GM21360 (cell line): ENCODE data around the gene CNKSR3.

Source experiments
- ATAC-seq: cut with Tn5 transposase; IDR thresholded peaks from one replicate; pipeline ENCODE4 v1.9.1; 2021; ENCODE audit warnings: mild to moderate bottlenecking, moderate library complexity; ENCODE audit not compliant: unreplicated experiment

CNKSR3 gene

GRCh38 chr6:154481521-154482013, 28.9 kb downstream of the CNKSR3 start:
- no peak for ATAC-seq

- ATAC-seq: no peak
Measured at GRCh38 chr6:154479771-154480639, 30.5 kb downstream of the CNKSR3 start.

DNA sequence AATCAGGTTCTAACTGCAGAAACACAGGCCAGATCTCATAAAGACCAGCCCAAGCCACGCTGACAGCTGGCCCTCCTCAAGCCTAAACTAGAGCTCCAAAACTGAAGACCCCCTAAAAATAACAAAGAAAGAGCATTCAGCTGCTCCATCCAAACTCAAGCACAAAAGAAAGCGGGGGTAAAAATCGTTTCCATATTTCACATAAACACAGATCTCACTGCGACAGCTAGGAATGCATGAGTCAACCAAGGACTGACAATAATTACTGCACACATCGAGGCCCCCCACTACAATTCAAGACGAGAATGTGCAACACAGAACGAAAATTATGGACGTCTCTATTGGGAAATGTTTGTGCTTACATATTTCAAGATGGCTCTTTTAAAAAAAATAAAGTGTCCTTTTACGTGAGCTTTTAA, 31.1 kb downstream of the CNKSR3 start:
- no peak for ATAC-seq

- no peak for ATAC-seq
Measured at GRCh38 chr6:154478701-154479060, 31.8 kb downstream of the CNKSR3 start.

DNA sequence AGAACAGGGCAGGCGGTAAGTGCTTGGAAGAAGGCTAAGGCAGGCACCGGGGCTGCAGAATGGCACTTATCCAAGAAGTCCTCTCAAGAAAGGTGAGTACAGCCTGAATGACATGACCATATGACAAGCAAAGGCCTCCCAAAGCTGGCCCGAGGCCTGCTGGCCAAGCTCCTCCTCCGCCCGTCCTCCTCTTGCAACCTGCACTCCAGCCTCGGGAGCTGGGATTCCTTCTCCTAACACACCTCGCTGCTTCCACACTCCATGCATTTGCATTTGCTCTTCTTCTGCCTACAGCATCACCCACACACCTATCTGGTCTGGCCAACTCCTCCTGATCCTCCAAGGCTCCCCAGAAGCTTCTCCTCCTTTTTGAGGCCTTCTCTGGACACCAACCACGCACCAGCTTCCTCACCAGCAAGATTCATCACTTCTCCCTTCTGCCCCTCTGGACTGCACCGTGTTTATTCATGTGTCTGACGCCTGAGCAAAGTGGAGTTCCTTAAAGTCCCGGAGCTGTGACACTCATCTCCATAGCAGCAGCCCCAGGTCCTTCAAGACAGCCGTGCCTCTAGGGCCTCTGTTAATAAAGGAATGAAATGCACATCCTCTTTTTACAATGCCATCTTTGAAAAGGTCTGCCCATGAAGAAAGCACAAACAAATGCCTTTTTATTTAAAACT, 32.3 kb downstream of the CNKSR3 start:
- no peak for ATAC-seq

DNA sequence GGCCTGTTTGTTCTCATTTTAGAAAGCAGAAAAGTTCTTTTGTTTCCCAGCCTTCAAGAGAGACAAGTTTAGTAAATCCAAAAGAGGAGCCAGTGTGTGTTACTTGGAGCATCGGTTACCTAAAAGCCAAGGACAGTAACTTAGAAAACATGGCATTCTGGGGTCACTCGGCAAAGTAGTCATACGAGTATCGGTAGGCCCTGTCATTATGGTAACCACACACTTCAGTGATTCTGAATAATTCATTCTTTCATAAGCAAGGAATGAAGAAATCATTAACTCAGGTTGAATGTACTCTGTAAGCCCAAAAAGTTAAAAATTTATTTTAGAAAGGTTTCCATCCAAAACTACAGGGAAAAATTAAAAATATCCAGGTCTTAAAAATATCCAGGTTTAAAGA, 34.0 kb downstream of the CNKSR3 start:
- ATAC-seq: no peak

- no peak for ATAC-seq
Measured at GRCh38 chr6:154474648-154475428, 35.6 kb downstream of the CNKSR3 start.

GRCh38 chr6:154473324-154473723, 37.2 kb downstream of the CNKSR3 start:
- no peak for ATAC-seq

DNA sequence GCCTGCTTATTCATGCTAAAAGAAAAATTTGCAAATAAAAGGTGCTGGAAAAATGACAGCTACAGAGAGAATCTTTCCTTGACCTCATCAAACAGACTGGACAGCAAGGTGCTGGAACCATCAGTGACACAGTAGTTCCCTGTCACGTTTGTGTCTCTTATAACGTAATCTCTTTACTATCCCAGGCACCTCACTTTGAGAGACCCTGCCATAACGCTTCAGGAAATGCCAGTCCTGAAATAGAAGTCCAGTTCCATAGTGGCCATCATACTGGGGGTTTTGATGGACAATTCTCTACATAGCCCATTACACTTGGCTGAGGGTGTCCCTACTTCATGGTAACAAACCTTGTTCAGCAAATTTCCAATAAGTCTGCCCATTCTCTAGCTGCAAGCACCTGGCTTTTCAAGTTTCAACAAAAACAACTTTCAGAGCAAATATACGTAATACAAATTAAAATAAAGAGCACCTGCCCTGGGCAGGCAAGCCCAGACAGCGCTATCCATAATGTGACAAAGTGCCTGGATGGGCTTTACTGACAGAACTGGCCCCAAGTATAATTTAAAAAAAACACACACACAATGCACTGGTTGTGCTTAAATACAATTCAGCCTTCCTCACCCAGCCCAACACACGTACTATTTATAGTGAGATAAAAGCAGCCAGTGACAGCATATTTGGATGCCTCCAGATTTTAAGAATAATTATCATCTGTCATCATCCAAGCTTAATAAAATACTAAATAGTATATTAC, 38.7 kb downstream of the CNKSR3 start:
- ATAC-seq: no peak

DNA sequence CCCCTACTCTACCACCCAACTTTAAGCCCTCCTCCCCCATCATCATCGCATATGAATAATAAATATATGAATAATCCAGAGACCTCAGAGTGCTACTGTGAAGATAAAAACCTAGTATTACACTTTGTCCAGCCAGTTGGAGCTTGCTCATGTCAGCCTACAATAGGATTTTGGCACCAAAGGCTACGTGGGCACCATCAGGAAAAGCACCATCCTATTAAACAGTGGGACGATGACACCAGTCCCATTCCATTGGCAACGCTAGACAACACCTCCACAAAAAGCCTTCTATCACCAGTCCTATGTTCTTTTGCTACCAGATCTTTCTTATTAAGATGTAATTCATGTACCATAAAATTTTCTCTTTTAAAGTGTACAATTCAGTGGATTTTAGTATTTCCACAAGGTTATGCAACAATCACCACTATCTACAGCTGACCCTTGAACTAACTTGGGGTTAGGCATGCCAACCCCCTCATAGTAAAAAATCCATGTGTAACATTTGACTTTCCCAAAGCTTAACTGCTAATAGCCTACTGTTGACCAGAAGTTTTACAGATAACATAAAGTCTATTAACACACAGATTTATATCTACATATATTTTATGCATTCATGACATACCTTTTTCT, 41.1 kb downstream of the CNKSR3 start:
- no peak for ATAC-seq

DNA sequence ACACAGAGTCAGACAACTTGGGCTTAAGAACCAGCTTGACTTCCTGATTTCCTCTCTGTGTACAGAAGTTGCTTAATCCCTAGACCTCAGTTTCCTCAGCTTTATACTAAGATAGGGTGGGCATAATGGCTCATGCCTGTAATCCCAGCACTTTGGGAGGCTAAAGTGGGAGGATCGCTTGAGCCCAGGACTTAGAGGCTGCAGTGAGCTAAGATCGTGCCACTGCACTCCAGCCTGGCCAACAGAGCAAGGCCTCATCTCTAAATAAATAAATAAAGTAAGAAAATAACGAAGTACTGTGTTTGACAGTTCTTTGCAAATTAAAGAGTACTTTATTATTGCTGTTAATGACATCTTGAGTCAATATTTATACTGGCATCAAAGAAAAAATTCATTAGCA, 41.7 kb downstream of the CNKSR3 start:
- no peak for ATAC-seq

DNA sequence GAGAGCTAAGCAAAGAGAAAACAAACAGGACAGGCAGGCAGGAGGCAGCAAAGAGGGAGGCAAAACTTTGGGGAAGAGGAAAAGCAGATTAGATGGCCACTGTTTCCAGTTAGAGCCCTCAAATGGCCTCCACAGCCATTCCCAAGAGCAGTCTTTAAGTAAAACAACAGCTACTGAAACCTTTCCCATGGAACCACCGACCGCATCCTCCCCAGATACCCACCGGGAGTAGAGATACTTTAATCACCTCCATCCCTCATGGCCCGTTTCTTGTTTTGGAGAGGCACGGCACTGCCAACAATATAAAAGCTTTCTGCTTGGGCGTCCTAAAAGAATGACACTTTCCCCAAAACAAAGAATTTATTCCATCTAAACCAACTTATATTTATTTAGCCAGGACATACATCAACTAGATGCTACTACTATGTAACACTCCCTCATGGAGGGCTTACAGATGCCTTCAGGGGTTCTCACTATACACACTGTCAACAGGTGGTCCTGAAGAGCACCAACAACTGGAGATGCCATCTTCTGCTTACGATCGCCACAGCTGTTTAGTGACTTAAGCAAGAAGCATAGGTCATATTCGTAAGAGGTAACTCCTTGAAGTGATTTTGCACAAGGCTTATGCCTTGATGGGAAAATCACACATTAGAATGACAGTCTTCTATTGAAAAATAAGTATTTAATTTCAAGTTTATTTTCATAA, 43.4 kb downstream of the CNKSR3 start:
- ATAC-seq: no peak

DNA sequence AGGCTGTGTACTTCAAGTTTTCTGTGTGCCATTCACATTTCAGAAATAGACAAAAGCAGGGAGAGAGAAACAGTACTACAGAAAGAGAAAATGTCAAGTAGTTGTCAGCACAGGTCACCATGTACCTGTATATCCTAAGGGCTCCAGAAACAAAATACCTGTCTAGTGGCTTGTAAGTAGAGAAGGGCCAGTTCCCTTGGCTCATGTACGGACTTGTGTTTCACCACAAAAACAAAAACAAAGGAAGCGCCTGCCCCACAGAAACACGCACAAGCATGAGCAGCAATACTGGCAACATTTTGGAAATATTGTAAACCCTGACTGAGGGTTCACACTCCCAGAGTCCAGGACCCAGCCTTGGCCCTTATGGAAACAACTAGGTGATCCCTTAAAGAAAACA, 44.3 kb downstream of the CNKSR3 start:
- ATAC-seq: no peak

- no peak for ATAC-seq
Measured at GRCh38 chr6:154463573-154464419, 46.7 kb downstream of the CNKSR3 start.

DNA sequence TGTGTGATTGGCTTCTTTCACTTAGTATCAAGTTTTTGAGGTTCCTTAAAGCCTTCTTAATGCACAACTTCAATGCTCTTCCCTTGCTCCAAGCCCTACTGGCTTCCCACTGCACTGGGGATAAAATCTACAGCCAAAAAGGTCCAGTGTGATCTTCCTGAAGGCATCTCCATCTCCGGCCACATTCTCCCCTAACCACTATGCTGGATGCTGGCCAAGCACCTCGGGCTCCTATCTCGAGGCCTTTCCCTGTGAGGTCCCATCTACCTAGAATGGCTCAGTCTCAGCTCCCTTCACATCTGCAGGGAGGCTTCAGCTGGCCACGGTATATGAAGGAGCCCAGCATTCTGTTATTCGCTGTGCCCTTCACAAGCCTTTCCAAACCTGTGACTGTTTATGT, 48.1 kb downstream of the CNKSR3 start:
- ATAC-seq: no peak

DNA sequence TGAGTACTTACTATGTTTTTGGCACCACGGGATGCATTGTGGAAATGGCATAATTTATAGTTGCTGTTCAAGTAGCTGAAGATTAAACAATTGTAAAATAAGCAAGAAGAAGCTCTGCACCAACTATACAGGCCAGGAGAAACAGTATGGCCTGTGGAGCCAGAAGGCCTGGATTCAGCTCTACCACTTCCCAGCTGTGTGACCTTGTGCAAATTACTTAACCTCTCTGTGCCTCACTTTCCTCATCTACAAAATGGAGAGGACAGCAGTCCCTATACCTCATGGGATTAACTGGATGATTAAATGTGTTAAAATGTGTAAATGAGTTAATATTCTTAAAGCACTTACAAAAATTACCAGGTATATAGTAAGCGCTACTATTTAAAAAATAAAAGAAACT, 49.1 kb downstream of the CNKSR3 start:
- ATAC-seq: no peak

DNA sequence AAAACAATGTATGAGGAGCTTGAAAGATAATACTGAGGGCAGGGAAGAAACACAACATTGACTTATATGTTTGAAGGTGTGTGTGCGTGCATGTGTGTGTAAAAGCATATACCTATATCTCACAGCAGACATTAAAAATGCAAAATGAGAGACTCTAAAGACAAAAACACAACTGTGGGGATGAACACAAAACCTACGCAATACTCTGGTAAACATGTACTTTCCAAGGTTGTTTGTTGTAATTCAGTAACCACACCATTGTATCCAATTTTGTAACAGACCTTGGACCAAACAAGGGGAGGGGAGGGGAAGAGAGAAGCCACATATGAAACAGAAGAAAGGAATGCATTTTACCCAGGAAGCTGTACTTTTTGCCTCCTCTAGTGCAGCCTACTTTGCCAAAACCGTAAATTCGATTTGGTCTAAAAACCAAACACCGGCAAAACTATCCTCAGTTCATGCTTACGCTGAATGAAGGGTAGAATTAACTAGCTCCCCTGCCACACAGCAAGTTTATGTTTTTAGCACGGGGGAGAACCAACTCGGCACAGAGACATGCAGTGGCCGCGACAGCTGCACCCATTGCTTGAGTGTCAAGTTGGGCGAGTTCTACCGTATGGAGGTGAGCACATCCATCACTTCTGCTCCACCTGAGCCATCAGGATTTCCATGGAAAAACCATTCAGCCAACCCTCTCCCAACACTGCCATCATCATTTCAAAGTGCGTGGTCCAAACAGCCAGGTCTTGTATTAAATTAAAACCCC, 50.0 kb downstream of the CNKSR3 start:
- ATAC-seq: no peak

GRCh38 chr6:154459513-154459912, 51.0 kb downstream of the CNKSR3 start:
- ATAC-seq: no peak
